Measurements from ENCODE around the gene ELFN1.

The ELFN1 gene

GRCh38 chr7:1787681-1788235 lies 117.7 kb downstream of the ELFN1 start:
- no peak for DNase-seq (ENCODE audit: low read depth in 2 of 2)

- no peak for DNase-seq (ENCODE audit: low read depth in 2 of 2)
Observed at GRCh38 chr7:1794888-1795542, 124.9 kb downstream of the ELFN1 start.

All from fibroblast of skin of left quadriceps (primary cell).